ENCODE results near the gene PTGR3. TPM values are rescaled to one million over a fixed set of nuclear protein-coding genes. Genes with fewer than 3 reads are reported as not detected.

Gene PTGR3
- total and polyA plus RNA-seq, 2 donors (not counting 1 experiment from before 2014, with no cell fraction given) = 27.5 to 30.2 TPM

GRCh38 chr18:75204732-75205513 lies 4.0 kb downstream of the PTGR3 start:
- Mint-ChIP-seq H3K27ac (no peak overlapping the region), H3K27me3 (peaks cover 21% of the 10 kb centered on the region), H3K9me3 (ENCODE audit: insufficient read depth) (no peaks in the 10 kb centered on the region), H3K4me1 (peaks cover 38% of the 10 kb centered on the region), H3K4me3 (peak overlapping the region; percentile 59)
- H3K4me1 ChIP-seq (ENCODE audit: control insufficient read depth in 2 of 2, insufficient read depth in 2 of 2, low read length in 2 of 2) = peaks cover 24 to 35% of the 10 kb centered on the region in 2 donors
- peak overlapping the region; percentile 68 for H3K4me2 ChIP-seq (replicated peaks; ENCODE audit: low read depth, low read length, poor library complexity, severe bottlenecking)
- H2AFZ ChIP-seq (ENCODE audit: insufficient read depth, low read depth, low read length, poor library complexity, severe bottlenecking) = no peak overlapping the region
- TF ChIP-seq CTCF (IDR thresholded peaks at IDR 0.05) (no peak), EZH2 (IDR thresholded peaks at IDR 0.05; ENCODE audit: borderline replicate concordance, insufficient read depth, low read depth, low read length, poor library complexity, severe bottlenecking) (no peak)
- H3K4me3 ChIP-seq (ENCODE audit: control extremely low read depth in 1 of 5, extremely low read depth in 1 of 5, insufficient read depth in 1 of 5, low read depth in 2 of 5, low read length in 4 of 5) = peak overlapping the region in 2 of 5 experiments; percentile 15
- H3K79me2 ChIP-seq (ENCODE audit: control insufficient read depth, insufficient read depth, low read length) = peaks cover 5% of the 10 kb centered on the region
- peaks cover 0 to 5% (median 2%) of the 10 kb centered on the region in 4 experiments for H3K27me3 ChIP-seq (replicated peaks in 1 of 4; ENCODE audit: control extremely low read depth in 1 of 4, control insufficient read depth in 3 of 4, insufficient read depth in 4 of 4, low read length in 3 of 4)
- POLR2A ChIA-PET = interaction anchor here (0.6 kb wide), 1 partner anchor 491 kb away, joined by 6 read pairs; no protein-coding TSS in a partner anchor
- ATAC-seq (ENCODE audit: low read depth) (no peak), DNase-seq (peak; percentile 35)
- H4K20me1 ChIP-seq (ENCODE audit: control insufficient read depth, insufficient read depth, low read length, poor library complexity, severe bottlenecking) = peaks cover 47% of the 10 kb centered on the region
- no peak overlapping the region for H3K27ac ChIP-seq (ENCODE audit: low read length in 2 of 2)
- H3K9me3 ChIP-seq (ENCODE audit: control extremely low read depth in 1 of 3, control insufficient read depth in 2 of 3, insufficient read depth in 1 of 3, low read length in 2 of 3) = peaks cover 0 to 4% (median 0%) of the 10 kb centered on the region in 3 donors
- 28% methylated on average over 73 of the region's 75 CpGs for WGBS (ENCODE audit: insufficient coverage)
- H3K36me3 ChIP-seq (replicated peaks in 1 of 2; ENCODE audit: control extremely low read depth in 1 of 2, control insufficient read depth in 1 of 2, extremely low read depth in 1 of 2, insufficient read depth in 2 of 2, low read length in 1 of 2) = peaks cover 0 to 10% of the 10 kb centered on the region in 2 experiments
- H3K9ac ChIP-seq (ENCODE audit: low read length) = no peak overlapping the region
- CTCF ChIA-PET = no interaction called here
- intact Hi-C loops (cut with micrococcal nuclease) = no loop called here

- Mint-ChIP-seq H3K27ac (no peak overlapping the region), H3K9me3 (ENCODE audit: insufficient read depth) (no peaks in the 10 kb centered on the region), H3K4me1 (peaks cover 35% of the 10 kb centered on the region), H3K27me3 (peaks cover 21% of the 10 kb centered on the region), H3K4me3 (no peak overlapping the region)
- Histone ChIP-seq H3K36me3 (replicated peaks in 1 of 2; ENCODE audit: control extremely low read depth in 1 of 2, control insufficient read depth in 1 of 2, extremely low read depth in 1 of 2, insufficient read depth in 2 of 2, low read length in 1 of 2) (peaks cover 0 to 10% of the 10 kb centered on the region in 2 experiments), H3K79me2 (ENCODE audit: control insufficient read depth, insufficient read depth, low read length) (peaks cover 5% of the 10 kb centered on the region), H3K27me3 (replicated peaks in 1 of 4; ENCODE audit: control extremely low read depth in 1 of 4, control insufficient read depth in 3 of 4, insufficient read depth in 4 of 4, low read length in 3 of 4) (peaks cover 0 to 5% (median 2%) of the 10 kb centered on the region in 4 experiments), H3K4me1 (ENCODE audit: control insufficient read depth in 2 of 2, insufficient read depth in 2 of 2, low read length in 2 of 2) (peaks cover 24 to 32% of the 10 kb centered on the region in 2 donors), H3K9ac (ENCODE audit: low read length) (no peak overlapping the region), H3K4me2 (replicated peaks; ENCODE audit: low read depth, low read length, poor library complexity, severe bottlenecking) (peak overlapping the region; percentile 68), H4K20me1 (ENCODE audit: control insufficient read depth, insufficient read depth, low read length, poor library complexity, severe bottlenecking) (peaks cover 47% of the 10 kb centered on the region), H2AFZ (ENCODE audit: insufficient read depth, low read depth, low read length, poor library complexity, severe bottlenecking) (no peak overlapping the region), H3K9me3 (ENCODE audit: control extremely low read depth in 1 of 3, control insufficient read depth in 2 of 3, insufficient read depth in 1 of 3, low read length in 2 of 3) (peaks cover 0 to 4% (median 0%) of the 10 kb centered on the region in 3 donors), H3K4me3 (ENCODE audit: control extremely low read depth in 1 of 5, extremely low read depth in 1 of 5, insufficient read depth in 1 of 5, low read depth in 2 of 5, low read length in 4 of 5) (no peak overlapping the region), H3K27ac (ENCODE audit: low read length in 2 of 2) (no peak overlapping the region)
- intact Hi-C loops (cut with micrococcal nuclease) = no loop called here
- DNase-seq (peak; percentile 29), ATAC-seq (ENCODE audit: low read depth) (no peak)
- ChIA-PET CTCF (no interaction called here), POLR2A (no interaction called here)
- 41% methylated on average over 35 of the region's 35 CpGs for WGBS (ENCODE audit: insufficient coverage)
- TF ChIP-seq EZH2 (IDR thresholded peaks at IDR 0.05; ENCODE audit: borderline replicate concordance, insufficient read depth, low read depth, low read length, poor library complexity, severe bottlenecking) = no peak
- no peak for TF ChIP-seq CTCF (IDR thresholded peaks at IDR 0.05)
Observed at GRCh38 chr18:75204269-75204731, 4.6 kb downstream of the PTGR3 start.
